CD14-positive monocyte (primary cell): ENCODE data around the gene ADAM8. TPM values are rescaled to one million over a fixed set of nuclear protein-coding genes. Genes with fewer than 3 reads are reported as not detected.

Source experiments
- DNase-seq, 3 donors: peaks; one replicate each; pipeline ENCODE4 v3.0.0-alpha.2; 2011 to 2022
- H2AFZ ChIP-seq: 2 replicates; pipeline ENCODE4 v1.6.0; 2012; ENCODE audit warnings: mild to moderate bottlenecking, low read depth, low read length, inconsistent platforms; ENCODE audit not compliant: insufficient read depth, poor library complexity, severe bottlenecking
- H3K27ac ChIP-seq, 2 donors: 1 replicate in 1 of 2; 2 replicates in 1 of 2; pipeline ENCODE4 v1.5.1; 2012 to 2013; ENCODE audit warnings: low read length in 2 of 2, control low read depth in 1 of 2, inconsistent platforms in 1 of 2, low read depth in 1 of 2, mild to moderate bottlenecking in 1 of 2
- H3K27me3 ChIP-seq, 2 donors: one replicate each; pipeline versions ENCODE4 v1.6.0 to v1.6.1; 2011 to 2013; ENCODE audit warnings: low read length in 2 of 2; ENCODE audit not compliant: control insufficient read depth in 2 of 2, insufficient read depth in 2 of 2
- H3K36me3 ChIP-seq, 2 donors: replicated peaks in 1 of 2; 1 replicate in 1 of 2; 2 replicates in 1 of 2; pipeline versions ENCODE4 v1.5.1 to v1.6.1; 2012 to 2013; ENCODE audit warnings: low read length in 2 of 2, control low read depth in 1 of 2, inconsistent platforms in 1 of 2, mild to moderate bottlenecking in 1 of 2; ENCODE audit not compliant: insufficient read depth in 2 of 2, control insufficient read depth in 1 of 2
- H3K4me1 ChIP-seq, 2 donors: 1 replicate in 1 of 2; 2 replicates in 1 of 2; pipeline versions ENCODE4 v1.5.1 to v1.6.1; 2012 to 2013; ENCODE audit warnings: low read length in 2 of 2, control low read depth in 1 of 2, inconsistent platforms in 1 of 2, mild to moderate bottlenecking in 1 of 2, moderate library complexity in 1 of 2; ENCODE audit not compliant: insufficient read depth in 2 of 2, control insufficient read depth in 1 of 2
- H3K4me2 ChIP-seq: replicated peaks from 2 replicates; pipeline ENCODE3; 2012; ENCODE audit warnings: low read length, moderate library complexity, mild to moderate bottlenecking; ENCODE audit not compliant: poor library complexity, severe bottlenecking; ENCODE audit errors: extremely low read depth
- H3K4me3 ChIP-seq, 3 experiments: fragments of 200-600 bp in 1 of 3; sonication (generic) in 1 of 3; replicated peaks in 1 of 3; 1 replicate in 2 of 3; 2 replicates in 1 of 3; pipeline ENCODE4 v1.5.1; 2011 to 2013; ENCODE audit warnings: low read length in 3 of 3, mild to moderate bottlenecking in 3 of 3, control low read depth in 2 of 3, low read depth in 2 of 3, inconsistent platforms in 1 of 3, moderate library complexity in 1 of 3
- H3K79me2 ChIP-seq: 2 replicates; pipeline ENCODE4 v1.6.0; 2012; ENCODE audit warnings: mild to moderate bottlenecking, control low read depth, inconsistent platforms, low read length, moderate library complexity; ENCODE audit not compliant: insufficient read depth
- H3K9ac ChIP-seq: 2 replicates; pipeline ENCODE4 v1.6.0; 2017; ENCODE audit warnings: low read length, mild to moderate bottlenecking; ENCODE audit not compliant: insufficient read depth, poor library complexity, severe bottlenecking
- H3K9me3 ChIP-seq, 2 donors: replicated peaks in 1 of 2; 1 replicate in 1 of 2; 2 replicates in 1 of 2; pipeline versions ENCODE4 v1.5.1 to v1.6.1; 2012 to 2013; ENCODE audit warnings: low read length in 2 of 2, control low read depth in 1 of 2; ENCODE audit not compliant: control insufficient read depth in 1 of 2, insufficient read depth in 1 of 2
- H4K20me1 ChIP-seq: 2 replicates; pipeline ENCODE4 v1.6.0; 2012; ENCODE audit warnings: mild to moderate bottlenecking, low read length, control low read depth, moderate library complexity; ENCODE audit not compliant: insufficient read depth
- H3K27ac Mint-ChIP-seq, 7 donors: one replicate each; pipeline ENCODE4 v1.8.0; 2020; ENCODE audit warnings: mild to moderate bottlenecking in 7 of 7, mixed read lengths in 7 of 7, moderate library complexity in 6 of 7, inconsistent platforms in 2 of 7
- H3K27me3 Mint-ChIP-seq, 3 donors: one replicate each; pipeline ENCODE4 v1.8.0; 2021 to 2022; ENCODE audit warnings: low read depth in 3 of 3, mild to moderate bottlenecking in 3 of 3, mixed read lengths in 3 of 3, moderate library complexity in 3 of 3, inconsistent platforms in 1 of 3
- H3K36me3 Mint-ChIP-seq, 2 donors: one replicate each; pipeline ENCODE4 v1.8.0; 2020; ENCODE audit warnings: mixed read lengths in 2 of 2, inconsistent platforms in 1 of 2, mild to moderate bottlenecking in 1 of 2
- H3K4me1 Mint-ChIP-seq: one replicate; pipeline ENCODE4 v1.8.0; 2020; ENCODE audit warnings: mild to moderate bottlenecking, mixed read lengths
- H3K4me3 Mint-ChIP-seq, 2 donors: one replicate each; pipeline ENCODE4 v1.8.0; 2020; ENCODE audit warnings: mild to moderate bottlenecking in 2 of 2, mixed read lengths in 2 of 2, moderate library complexity in 1 of 2
- H3K9me3 Mint-ChIP-seq, 7 donors: one replicate each; pipeline ENCODE4 v1.8.0; 2020 to 2022; ENCODE audit warnings: mixed read lengths in 7 of 7, mild to moderate bottlenecking in 6 of 7, moderate library complexity in 6 of 7, inconsistent platforms in 2 of 7
- WGBS: methylation state at CpG from one replicate; pipeline ENCODE4 v1.1.5; 2013; ENCODE audit warnings: missing lambda C conversion rate; ENCODE audit not compliant: insufficient coverage; 5-methylcytosine and 5-hydroxymethylcytosine counted together
- intact Hi-C, 2 donors: fragments of 100-400 bp; cut with micrococcal nuclease; formaldehyde crosslinking; loops; one replicate each; pipeline versions ENCODE4 v1.15.0 to v1.15.1; 2023
- polyA plus RNA-seq, 3 donors: library from polyadenylated mRNA; depleted of rRNA in 1 of 3; unstranded in 2 of 3; stranded (reverse) in 1 of 3; fragments of 300-500 nt in 2 of 3; fragments of >200 nt in 1 of 3; fragmentation: Illumina TruSeq in 2 of 3; gene quantifications; 1 replicate in 2 of 3; 2 replicates in 1 of 3; pipeline ENCODE4 v1.2.3, GENCODE V29; 2012 to 2021
- TF ChIP-seq, protein P1 (sequence below): fragments of 200-600 bp; IDR thresholded peaks from one replicate; pipeline ENCODE4 v1.8.0; 2022; ENCODE audit warnings: antibody characterized with exemption, mild to moderate bottlenecking

ADAM8 gene
- polyA plus RNA-seq, 3 donors: 32.7 to 228 (median 72.8) TPM

DNA sequence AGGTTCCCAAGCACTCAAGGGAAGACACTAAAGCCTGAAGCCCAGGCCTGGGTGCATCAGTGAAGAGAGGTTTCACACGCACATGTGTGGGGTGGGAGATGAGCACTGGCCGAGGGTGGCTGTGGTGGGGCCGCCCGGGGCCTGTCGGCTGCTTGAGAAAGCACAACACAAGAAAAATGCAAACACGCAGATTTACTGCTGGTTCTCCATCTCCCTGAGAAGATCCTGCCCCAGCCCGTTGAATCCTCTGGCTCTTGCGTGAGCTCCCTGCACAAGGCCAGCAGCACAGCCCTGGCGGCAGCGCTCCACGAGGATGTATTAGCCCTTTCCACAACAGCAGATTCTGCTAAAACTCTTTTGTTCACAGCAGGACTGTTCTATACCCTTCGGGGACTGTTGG is 38.2 kb upstream of the ADAM8 start:
- DNase-seq: no peak
- H3K4me3 Mint-ChIP-seq: no peak overlapping the region
- Histone ChIP-seq H2AFZ (no peak overlapping the region), H3K4me1 (peaks cover 6 to 7% of the 10 kb centered on the region in 2 donors), H3K27me3 (peaks cover 0 to 10% of the 10 kb centered on the region in 2 donors), H3K36me3 (peaks cover 23 to 35% of the 10 kb centered on the region in 2 donors), H4K20me1 (peaks cover 3% of the 10 kb centered on the region), H3K9me3 (no peaks in the 10 kb centered on the region), H3K79me2 (peaks cover under 1% of the 10 kb centered on the region), H3K27ac (no peak overlapping the region), H3K4me2 (no peak overlapping the region), H3K9ac (no peak overlapping the region), H3K4me3 (no peak overlapping the region)
- peaks cover 0 to 7% (median 6%) of the 10 kb centered on the region in 7 donors for H3K9me3 Mint-ChIP-seq
- TF ChIP-seq, protein P1, sequence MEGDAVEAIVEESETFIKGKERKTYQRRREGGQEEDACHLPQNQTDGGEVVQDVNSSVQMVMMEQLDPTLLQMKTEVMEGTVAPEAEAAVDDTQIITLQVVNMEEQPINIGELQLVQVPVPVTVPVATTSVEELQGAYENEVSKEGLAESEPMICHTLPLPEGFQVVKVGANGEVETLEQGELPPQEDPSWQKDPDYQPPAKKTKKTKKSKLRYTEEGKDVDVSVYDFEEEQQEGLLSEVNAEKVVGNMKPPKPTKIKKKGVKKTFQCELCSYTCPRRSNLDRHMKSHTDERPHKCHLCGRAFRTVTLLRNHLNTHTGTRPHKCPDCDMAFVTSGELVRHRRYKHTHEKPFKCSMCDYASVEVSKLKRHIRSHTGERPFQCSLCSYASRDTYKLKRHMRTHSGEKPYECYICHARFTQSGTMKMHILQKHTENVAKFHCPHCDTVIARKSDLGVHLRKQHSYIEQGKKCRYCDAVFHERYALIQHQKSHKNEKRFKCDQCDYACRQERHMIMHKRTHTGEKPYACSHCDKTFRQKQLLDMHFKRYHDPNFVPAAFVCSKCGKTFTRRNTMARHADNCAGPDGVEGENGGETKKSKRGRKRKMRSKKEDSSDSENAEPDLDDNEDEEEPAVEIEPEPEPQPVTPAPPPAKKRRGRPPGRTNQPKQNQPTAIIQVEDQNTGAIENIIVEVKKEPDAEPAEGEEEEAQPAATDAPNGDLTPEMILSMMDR: no peak
- 95% methylated on average over 10 of the region's 12 CpGs for WGBS
- peaks cover 35 to 37% of the 10 kb centered on the region in 2 donors for H3K36me3 Mint-ChIP-seq
- H3K27ac Mint-ChIP-seq: peak overlapping the region in 1 of 7 donors; percentile 17
- H3K4me1 Mint-ChIP-seq: peaks cover 9% of the 10 kb centered on the region
- H3K27me3 Mint-ChIP-seq: peaks cover 16 to 20% (median 20%) of the 10 kb centered on the region in 3 donors
- intact Hi-C loops: loop anchor here in 1 of 2 donors (5.0 kb wide), 2 partner anchors 173 to 373 kb away; partner anchors contain the start of gene CFAP46

DNA sequence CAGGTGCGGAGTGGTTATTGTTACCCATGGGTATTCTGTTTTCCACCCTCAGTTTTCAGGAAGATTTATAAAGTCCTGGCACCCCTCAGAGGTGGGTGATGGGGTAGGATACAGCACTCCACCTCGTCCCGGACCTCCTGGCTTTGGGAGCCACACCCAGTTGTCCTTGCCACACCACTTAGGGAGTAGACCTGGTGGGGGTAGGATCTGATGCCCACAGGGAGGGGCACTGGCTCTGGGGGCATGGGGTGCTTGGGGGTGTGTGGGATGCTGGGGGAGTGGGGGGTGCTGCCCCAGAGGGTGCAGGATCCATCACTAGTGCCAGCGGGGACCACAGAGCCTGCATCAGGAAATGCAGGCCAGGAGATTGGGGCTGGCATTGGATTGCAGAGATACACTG is 36.5 kb upstream of the ADAM8 start:
- H2AFZ ChIP-seq: no peak overlapping the region
- no peak overlapping the region for H3K27ac Mint-ChIP-seq
- intact Hi-C loops: no loop called here

More for the DNA sequence above, 36.5 kb upstream of the ADAM8 start:
- DNase-seq: no peak
- peaks cover 5 to 9% (median 7%) of the 10 kb centered on the region in 3 donors for H3K27me3 Mint-ChIP-seq
- Histone ChIP-seq H3K9me3 (no peaks in the 10 kb centered on the region), H3K79me2 (peaks cover 11% of the 10 kb centered on the region), H3K4me1 (peaks cover 5 to 7% of the 10 kb centered on the region in 2 donors), H3K36me3 (peaks cover 25 to 40% of the 10 kb centered on the region in 2 donors), H3K9ac (no peak overlapping the region), H3K4me3 (no peak overlapping the region), H3K27me3 (no peaks in the 10 kb centered on the region), H3K27ac (no peak overlapping the region), H4K20me1 (peaks cover 10% of the 10 kb centered on the region), H3K4me2 (no peak overlapping the region)
- peaks cover 6% of the 10 kb centered on the region for H3K4me1 Mint-ChIP-seq
- WGBS: 67% methylated on average over 1 of the region's 4 CpGs
- TF ChIP-seq, protein P1: no peak
- peaks cover 0 to 7% (median 6%) of the 10 kb centered on the region in 7 donors for H3K9me3 Mint-ChIP-seq
- no peak overlapping the region for H3K4me3 Mint-ChIP-seq
- peaks cover 37 to 42% of the 10 kb centered on the region in 2 donors for H3K36me3 Mint-ChIP-seq
